ENCODE measurements around the gene PSTPIP1.

GRCh38 chr15:76964157-76964556, 30.8 kb upstream of the PSTPIP1 start:
- TF ChIP-seq POLR2AphosphoS5 (IDR thresholded peaks at IDR 0.05) = no peak
- no peak for TF ChIP-seq CTCF (IDR thresholded peaks at IDR 0.05)
- no peak for TF ChIP-seq EP300 (IDR thresholded peaks at IDR 0.05)
- TF ChIP-seq POLR2A (IDR thresholded peaks at IDR 0.05) = no peak
